Neural progenitor cell (in vitro differentiated cells): Measurements from ENCODE around the gene TAF1C. TPM values are rescaled to one million over a fixed set of nuclear protein-coding genes. Genes with fewer than 3 reads are reported as not detected.

ENCODE experiments used
- DNase-seq: peaks from one replicate; pipeline ENCODE4 v3.0.0-alpha.2; 2016; ENCODE audit warnings: low spot score
- H2AFZ ChIP-seq: fragments of 200-600 bp; sonication (generic); replicated peaks from 2 replicates; pipeline ENCODE4 v1.6.1; 2016; ENCODE audit warnings: antibody characterized with exemption
- H3F3A ChIP-seq: fragments of 200-600 bp; sonication (generic); 2 replicates; pipeline ENCODE4 v1.6.1; 2016; ENCODE audit warnings: antibody characterized with exemption, low read depth
- H3K27ac ChIP-seq: fragments of 200-600 bp; sonication (generic); 2 replicates; pipeline ENCODE4 v1.5.1; 2016; ENCODE audit warnings: mild to moderate bottlenecking
- H3K27me3 ChIP-seq: fragments of 200-600 bp; sonication (generic); 2 replicates; pipeline ENCODE4 v1.6.1; 2016; ENCODE audit warnings: mild to moderate bottlenecking, moderate library complexity
- H3K36me3 ChIP-seq: fragments of 200-600 bp; sonication (generic); 2 replicates; pipeline ENCODE4 v1.5.1; 2016
- H3K4me1 ChIP-seq: fragments of 200-600 bp; sonication (generic); 2 replicates; pipeline ENCODE4 v1.6.1; 2016; ENCODE audit warnings: mixed run types
- H3K4me2 ChIP-seq: fragments of 200-600 bp; sonication (generic); 2 replicates; pipeline ENCODE4 v1.6.1; 2016
- H3K4me3 ChIP-seq: fragments of 200-600 bp; sonication (generic); 2 replicates; pipeline ENCODE4 v1.5.1; 2016
- H3K79me2 ChIP-seq: fragments of 200-600 bp; sonication (generic); 2 replicates; pipeline ENCODE4 v1.6.1; 2016; ENCODE audit warnings: low read depth
- H3K9ac ChIP-seq: fragments of 200-600 bp; sonication (generic); 2 replicates; pipeline ENCODE4 v1.6.1; 2016
- H3K9me3 ChIP-seq: fragments of 200-600 bp; sonication (generic); 2 replicates; pipeline ENCODE4 v1.5.1; 2016; ENCODE audit warnings: low read depth
- H4K20me1 ChIP-seq: fragments of 200-600 bp; sonication (generic); 2 replicates; pipeline ENCODE4 v1.6.1; 2016; ENCODE audit warnings: low read depth
- H3K27ac Mint-ChIP-seq: 3 replicates; pipeline ENCODE4 v1.8.0; 2021; ENCODE audit warnings: mixed read lengths
- H3K27me3 Mint-ChIP-seq: 2 replicates; pipeline ENCODE4 v1.8.0; 2022; ENCODE audit warnings: low read depth, mild to moderate bottlenecking, inconsistent platforms, moderate library complexity, mixed read lengths; ENCODE audit not compliant: insufficient read depth
- H3K36me3 Mint-ChIP-seq: 3 replicates; pipeline ENCODE4 v1.8.0; 2021; ENCODE audit warnings: mixed read lengths
- H3K4me1 Mint-ChIP-seq: 3 replicates; pipeline ENCODE4 v1.8.0; 2021; ENCODE audit warnings: mixed read lengths
- H3K4me3 Mint-ChIP-seq: 3 replicates; pipeline ENCODE4 v1.8.0; 2021; ENCODE audit warnings: mild to moderate bottlenecking, moderate library complexity, mixed read lengths
- H3K9me3 Mint-ChIP-seq: 3 replicates; pipeline ENCODE4 v1.8.0; 2020; ENCODE audit warnings: mixed read lengths
- CTCF ChIP-seq: fragments of 200-600 bp; sonication (generic); IDR thresholded peaks from 2 replicates; pipeline ENCODE4 v1.5.1; 2017; ENCODE audit warnings: antibody characterized with exemption, mild to moderate bottlenecking
- EZH2 ChIP-seq: fragments of 200-600 bp; sonication (generic); IDR thresholded peaks from 2 replicates; pipeline ENCODE4 v1.6.1; 2017; ENCODE audit warnings: antibody characterized with exemption, mild to moderate bottlenecking, moderate library complexity
- EZH2phosphoT487 ChIP-seq: fragments of 200-600 bp; sonication (generic); IDR thresholded peaks from 2 replicates; pipeline ENCODE4 v1.6.1; 2017; ENCODE audit warnings: antibody characterized with exemption
- total RNA-seq: library from RNA; depleted of rRNA; stranded (reverse); fragments of >200 nt; gene quantifications from 2 replicates; pipeline ENCODE4 v1.2.3, GENCODE V29; 2015; ENCODE audit warnings: low replicate concordance

TAF1C gene
- total RNA-seq, 1 donor from 2014 or later, result 23.3 TPM

- TF ChIP-seq CTCF (peak; percentile 13), EZH2phosphoT487 (no peak), EZH2 (no peak)
- no peak overlapping the region for H2AFZ ChIP-seq
- Mint-ChIP-seq H3K9me3 (no peaks in the 10 kb centered on the region), H3K36me3 (peaks cover 4% of the 10 kb centered on the region), H3K27ac (no peak overlapping the region), H3K27me3 (no peaks in the 10 kb centered on the region), H3K4me3 (no peak overlapping the region), H3K4me1 (peaks cover 11% of the 10 kb centered on the region)
- peaks cover 13% of the 10 kb centered on the region for H4K20me1 ChIP-seq
- H3K79me2 ChIP-seq, result peaks cover 37% of the 10 kb centered on the region
- no peak overlapping the region for H3K9ac ChIP-seq
- H3K4me1 ChIP-seq, result peaks cover 5% of the 10 kb centered on the region
- no peak overlapping the region for H3K4me2 ChIP-seq
- no peaks in the 10 kb centered on the region for H3K27me3 ChIP-seq
- no peak overlapping the region for H3K4me3 ChIP-seq
- no peaks in the 10 kb centered on the region for H3K36me3 ChIP-seq
- H3K9me3 ChIP-seq, result no peaks in the 10 kb centered on the region
- DNase-seq, result no peak
- H3F3A ChIP-seq, result no peaks in the 10 kb centered on the region
- H3K27ac ChIP-seq, result no peak overlapping the region
Observed at GRCh38 chr16:84183911-84184591, 2.8 kb downstream of the TAF1C start.

DNA sequence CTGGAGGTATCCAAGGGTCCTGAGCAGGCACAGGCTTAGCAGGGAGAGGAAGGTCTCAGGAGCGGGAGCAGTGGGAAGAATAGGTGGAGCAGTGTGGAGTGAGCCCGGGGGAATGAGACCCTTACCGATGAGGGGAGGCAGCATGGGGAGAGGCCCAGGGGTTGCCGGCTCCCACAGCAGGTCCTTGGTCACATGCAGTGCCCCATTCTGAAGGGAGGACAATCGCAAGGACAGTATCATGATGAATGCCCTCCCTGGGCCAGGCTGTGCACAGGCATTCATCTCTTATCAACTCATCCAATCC, 3.3 kb downstream of the TAF1C start:
- no peaks in the 10 kb centered on the region for H3K27me3 Mint-ChIP-seq
- no peak for DNase-seq
- Histone ChIP-seq H3K4me3 (no peak overlapping the region), H3K27me3 (no peaks in the 10 kb centered on the region), H3K4me2 (no peak overlapping the region), H3K79me2 (peaks cover 37% of the 10 kb centered on the region), H3K27ac (no peak overlapping the region), H3K4me1 (peaks cover 5% of the 10 kb centered on the region), H3K36me3 (no peaks in the 10 kb centered on the region), H3F3A (no peaks in the 10 kb centered on the region), H3K9ac (no peak overlapping the region), H2AFZ (no peak overlapping the region), H3K9me3 (no peaks in the 10 kb centered on the region), H4K20me1 (peaks cover 13% of the 10 kb centered on the region)
- no peak overlapping the region for H3K27ac Mint-ChIP-seq
- no peaks in the 10 kb centered on the region for H3K9me3 Mint-ChIP-seq
- no peak for TF ChIP-seq EZH2phosphoT487
- no peak for TF ChIP-seq EZH2
- TF ChIP-seq CTCF, result no peak
- H3K4me1 Mint-ChIP-seq, result peaks cover 11% of the 10 kb centered on the region
- peaks cover 4% of the 10 kb centered on the region for H3K36me3 Mint-ChIP-seq
- no peak overlapping the region for H3K4me3 Mint-ChIP-seq

GRCh38 chr16:84182680-84183571, 3.9 kb downstream of the TAF1C start:
- Histone ChIP-seq H3K4me2 (no peak overlapping the region), H3K36me3 (no peaks in the 10 kb centered on the region), H3K27ac (no peak overlapping the region), H3K27me3 (no peaks in the 10 kb centered on the region), H3K4me1 (peaks cover 5% of the 10 kb centered on the region), H2AFZ (no peak overlapping the region), H3F3A (no peaks in the 10 kb centered on the region), H4K20me1 (peaks cover 13% of the 10 kb centered on the region), H3K9me3 (no peaks in the 10 kb centered on the region), H3K9ac (no peak overlapping the region), H3K79me2 (peaks cover 37% of the 10 kb centered on the region), H3K4me3 (no peak overlapping the region)
- Mint-ChIP-seq H3K27me3 (no peaks in the 10 kb centered on the region), H3K4me3 (no peak overlapping the region), H3K9me3 (no peaks in the 10 kb centered on the region), H3K4me1 (peaks cover 11% of the 10 kb centered on the region), H3K36me3 (peaks cover 4% of the 10 kb centered on the region), H3K27ac (no peak overlapping the region)
- DNase-seq, result no peak
- TF ChIP-seq EZH2, result no peak
- TF ChIP-seq CTCF, result no peak
